Measurements from ENCODE around the gene ABCB8.

GRCh38 chr7:151048911-151049463 lies 20.7 kb downstream of the ABCB8 start:
- TF ChIP-seq CTCF (IDR thresholded peaks at IDR 0.05; ENCODE audit: low read depth, low read length, missing input control), result no peak
- no peak for TF ChIP-seq TAF1 (conservative IDR thresholded peaks at IDR 0.05)
- no peak for TF ChIP-seq RAD21 (IDR thresholded peaks at IDR 0.05)
- TF ChIP-seq ATF3 (IDR thresholded peaks at IDR 0.05), result no peak
- no peak for TF ChIP-seq REST (IDR thresholded peaks at IDR 0.05)

Data from liver (tissue), 3 donors.